ENCODE data around the gene RBM4B.

DNA sequence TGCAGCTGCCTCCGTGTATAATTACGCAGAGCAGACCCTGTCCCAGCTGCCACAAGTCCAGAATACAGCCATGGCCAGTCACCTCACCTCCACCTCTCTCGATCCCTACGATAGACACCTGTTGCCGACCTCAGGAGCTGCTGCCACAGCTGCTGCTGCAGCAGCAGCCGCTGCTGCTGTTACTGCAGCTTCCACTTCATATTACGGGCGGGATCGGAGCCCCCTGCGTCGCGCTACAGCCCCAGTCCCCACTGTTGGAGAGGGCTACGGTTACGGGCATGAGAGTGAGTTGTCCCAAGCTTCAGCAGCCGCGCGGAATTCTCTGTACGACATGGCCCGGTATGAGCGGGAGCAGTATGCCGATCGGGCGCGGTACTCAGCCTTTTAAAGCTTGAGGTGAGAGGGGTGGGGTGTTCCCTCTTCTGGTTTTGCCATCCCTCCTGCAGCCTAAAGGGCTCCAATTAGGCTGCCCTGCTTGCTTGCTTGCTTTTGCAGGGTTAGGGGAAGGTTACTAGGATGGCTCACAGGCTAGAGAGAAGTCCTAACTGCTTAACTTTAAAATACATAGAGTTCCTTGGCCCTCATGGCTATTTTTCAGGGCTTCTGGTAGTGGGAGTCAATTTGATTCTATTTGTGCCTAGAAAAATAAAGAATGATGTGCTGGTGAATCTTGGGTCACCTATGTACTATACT is 33.8 kb downstream of the RBM4B start:
- TF ChIP-seq POLR2A (IDR thresholded peaks at IDR 0.05) (no peak), CTCF (IDR thresholded peaks at IDR 0.05) (no peak)

Data from testis (tissue), 2 donors.